Measurements from ENCODE around the gene GUCY1B1. TPM values are rescaled to one million over a fixed set of nuclear protein-coding genes. Genes with fewer than 3 reads are reported as not detected.
A peak's percentile ranks its signal among the peaks of the same experiment; 100 is the strongest.

Gene GUCY1B1
- total and polyA plus RNA-seq, 11 donors = 12.5 to 30.7 (median 18.5) TPM

DNA sequence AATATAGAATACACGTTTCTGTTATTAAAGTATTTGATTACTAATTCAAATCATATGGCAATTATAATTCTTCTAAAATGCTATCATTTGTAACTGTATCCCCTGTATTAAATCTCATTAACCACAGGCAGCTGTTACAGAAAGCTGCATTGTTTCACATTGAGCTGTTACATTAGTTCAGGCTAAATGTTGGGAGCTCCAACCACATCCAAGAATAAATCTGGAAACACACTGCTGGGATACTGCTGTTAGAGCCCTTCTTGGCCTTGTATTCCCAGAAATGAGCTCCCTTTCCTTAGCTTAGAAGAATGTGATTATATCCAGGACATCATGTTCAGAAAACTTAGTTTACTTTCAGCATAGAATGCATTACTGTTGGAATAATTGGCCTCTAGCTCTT, 48.2 kb downstream of the GUCY1B1 start:
- DNase-seq (no peak), ATAC-seq (no peak)
- Histone ChIP-seq H3K4me3 (no peak overlapping the region), H3K27me3 (no peaks in the 10 kb centered on the region), H3K36me3 (peaks cover 0 to 59% (median 21%) of the 10 kb centered on the region in 9 donors), H3K27ac (peak overlapping the region in 1 of 12 donors; percentile 75), H3K9me3 (no peaks in the 10 kb centered on the region), H3K4me1 (no peaks in the 10 kb centered on the region)
- intact Hi-C loops (cut with DNase I) = loop anchor here in 1 of 10 donors (5.0 kb wide), 1 partner anchor 145 kb away; the partner anchor contains the start of gene CTSO
- TF ChIP-seq POLR2A (IDR thresholded peaks at IDR 0.05) = no peak
- TF ChIP-seq, protein P1, sequence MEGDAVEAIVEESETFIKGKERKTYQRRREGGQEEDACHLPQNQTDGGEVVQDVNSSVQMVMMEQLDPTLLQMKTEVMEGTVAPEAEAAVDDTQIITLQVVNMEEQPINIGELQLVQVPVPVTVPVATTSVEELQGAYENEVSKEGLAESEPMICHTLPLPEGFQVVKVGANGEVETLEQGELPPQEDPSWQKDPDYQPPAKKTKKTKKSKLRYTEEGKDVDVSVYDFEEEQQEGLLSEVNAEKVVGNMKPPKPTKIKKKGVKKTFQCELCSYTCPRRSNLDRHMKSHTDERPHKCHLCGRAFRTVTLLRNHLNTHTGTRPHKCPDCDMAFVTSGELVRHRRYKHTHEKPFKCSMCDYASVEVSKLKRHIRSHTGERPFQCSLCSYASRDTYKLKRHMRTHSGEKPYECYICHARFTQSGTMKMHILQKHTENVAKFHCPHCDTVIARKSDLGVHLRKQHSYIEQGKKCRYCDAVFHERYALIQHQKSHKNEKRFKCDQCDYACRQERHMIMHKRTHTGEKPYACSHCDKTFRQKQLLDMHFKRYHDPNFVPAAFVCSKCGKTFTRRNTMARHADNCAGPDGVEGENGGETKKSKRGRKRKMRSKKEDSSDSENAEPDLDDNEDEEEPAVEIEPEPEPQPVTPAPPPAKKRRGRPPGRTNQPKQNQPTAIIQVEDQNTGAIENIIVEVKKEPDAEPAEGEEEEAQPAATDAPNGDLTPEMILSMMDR (IDR thresholded peaks at IDR 0.05) = no peak
- WGBS, 4 donors = 52 to 73% (median 63%) methylated on average over 1 of the region's 1 CpG

DNA sequence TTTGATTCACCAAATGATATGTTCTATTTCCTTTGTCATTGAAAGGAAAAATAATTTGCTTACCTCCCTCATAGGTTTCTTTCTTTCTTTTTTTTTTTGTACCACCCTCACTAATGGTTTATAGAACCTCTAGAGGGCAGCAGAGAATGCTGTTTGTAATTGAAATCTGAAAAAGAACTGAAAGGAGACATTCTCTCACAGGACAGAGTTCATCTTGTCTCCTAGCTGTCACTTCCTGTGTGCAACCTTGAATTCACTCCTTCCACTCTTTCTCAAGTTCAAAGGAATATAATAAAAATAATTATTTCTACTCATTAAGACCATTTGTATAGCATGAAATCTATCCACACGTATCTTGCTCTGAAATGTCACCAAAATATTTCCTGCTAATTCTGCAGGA, 51.0 kb downstream of the GUCY1B1 start:
- 77 to 89% (median 88%) methylated on average over 1 of the region's 1 CpG for WGBS, 4 donors
- Histone ChIP-seq H3K4me3 (no peak overlapping the region), H3K9me3 (no peaks in the 10 kb centered on the region), H3K4me1 (no peaks in the 10 kb centered on the region), H3K27ac (no peak overlapping the region), H3K36me3 (peaks cover 0 to 31% (median 7%) of the 10 kb centered on the region in 9 donors), H3K27me3 (no peaks in the 10 kb centered on the region)
- TF ChIP-seq POLR2A (IDR thresholded peaks at IDR 0.05) = no peak
- TF ChIP-seq, protein P1 (IDR thresholded peaks at IDR 0.05) = peak; percentile 56 to 85 (median 72)
- ATAC-seq (peak in 3 of 4 donors; percentile 50 to 86 (median 54)), DNase-seq (no peak)
- intact Hi-C loops (cut with DNase I) = loop anchor here (1.0 to 10.0 kb wide), 5 partner anchors 127 to 375 kb away; partner anchors contain the start of gene CTSO (in 10 of the 10)

DNA sequence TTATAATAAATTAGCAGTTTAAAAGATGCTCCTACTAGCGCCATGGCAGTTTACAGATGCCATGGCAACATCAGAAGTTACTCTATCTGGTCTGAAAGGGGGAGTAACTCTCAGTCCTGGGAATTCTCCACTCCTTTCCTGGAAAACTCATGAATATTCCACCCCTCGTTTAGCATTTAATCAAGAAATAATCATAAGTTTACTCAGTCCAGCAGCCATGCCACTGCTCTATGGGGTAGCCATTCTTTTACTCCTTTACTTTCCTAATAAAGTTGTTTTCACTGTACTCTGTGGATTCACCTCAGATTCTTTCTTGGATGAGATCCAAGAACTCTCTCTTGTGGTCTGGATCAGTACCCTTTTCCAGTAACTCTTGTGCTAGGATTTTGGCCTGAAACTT, 52.3 kb downstream of the GUCY1B1 start:
- DNase-seq = no peak
- Histone ChIP-seq H3K36me3 (peaks cover 0 to 18% (median 0%) of the 10 kb centered on the region in 9 donors), H3K27ac (no peak overlapping the region), H3K27me3 (no peaks in the 10 kb centered on the region), H3K9me3 (no peaks in the 10 kb centered on the region), H3K4me1 (no peaks in the 10 kb centered on the region), H3K4me3 (no peak overlapping the region)
- 80 to 89% (median 86%) methylated on average over 2 of the region's 2 CpGs for WGBS, 4 donors
- TF ChIP-seq, protein P1 (IDR thresholded peaks at IDR 0.05) = no peak
- no peak for TF ChIP-seq POLR2A (IDR thresholded peaks at IDR 0.05)
- intact Hi-C loops (cut with DNase I) = loop anchor here in 7 of 10 donors (2.0 to 10.0 kb wide), 4 partner anchors 126 to 374 kb away; partner anchors contain the start of gene CTSO (in 7 of the 7)
- ATAC-seq = no peak

DNA sequence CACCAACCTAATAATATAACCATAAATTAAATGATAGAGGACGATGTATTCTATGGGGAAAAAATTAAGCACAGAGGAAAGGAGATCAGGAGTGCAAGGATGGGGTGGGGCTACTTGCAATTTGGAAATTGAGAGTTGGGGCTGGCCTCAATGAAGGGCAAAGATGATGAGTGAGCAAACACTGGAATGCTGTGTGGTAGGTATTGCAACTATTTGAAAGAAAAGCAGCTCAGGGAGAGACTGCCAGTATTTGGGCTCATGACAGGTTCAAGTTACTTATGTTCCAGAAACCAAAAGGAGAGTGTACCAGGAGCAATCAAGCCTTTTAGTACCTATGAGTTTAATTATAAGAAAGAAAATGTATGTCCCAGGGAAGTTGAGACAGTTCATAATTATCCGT, 59.8 kb downstream of the GUCY1B1 start:
- no peaks in the 10 kb centered on the region for H3K36me3 ChIP-seq
- no peak for TF ChIP-seq POLR2A (IDR thresholded peaks at IDR 0.05)
- TF ChIP-seq, protein P1 (IDR thresholded peaks at IDR 0.05) = no peak
- no peak overlapping the region for H3K27ac ChIP-seq
- WGBS, 4 donors = 85 to 91% (median 90%) methylated on average over 2 of the region's 2 CpGs
- H3K27me3 ChIP-seq = no peaks in the 10 kb centered on the region
- intact Hi-C loops (cut with DNase I) = loop anchor here in 1 of 10 donors (10.0 kb wide), 1 partner anchor 366 kb away; no protein-coding TSS in a partner anchor
- no peak for DNase-seq
- H3K4me3 ChIP-seq = no peak overlapping the region
- no peak for ATAC-seq
- H3K4me1 ChIP-seq = peaks cover 0 to 4% (median 0%) of the 10 kb centered on the region in 12 donors
- H3K9me3 ChIP-seq = no peaks in the 10 kb centered on the region

Measured in heart left ventricle (tissue), 16 donors.